ENCODE measurements around the gene GPR25.

GPR25 gene

GRCh38 chr1:200883118-200883517, 10.3 kb downstream of the GPR25 start:
- H3K4me3 ChIP-seq (ENCODE audit: low read length): no peak overlapping the region
- TF ChIP-seq, protein P1, sequence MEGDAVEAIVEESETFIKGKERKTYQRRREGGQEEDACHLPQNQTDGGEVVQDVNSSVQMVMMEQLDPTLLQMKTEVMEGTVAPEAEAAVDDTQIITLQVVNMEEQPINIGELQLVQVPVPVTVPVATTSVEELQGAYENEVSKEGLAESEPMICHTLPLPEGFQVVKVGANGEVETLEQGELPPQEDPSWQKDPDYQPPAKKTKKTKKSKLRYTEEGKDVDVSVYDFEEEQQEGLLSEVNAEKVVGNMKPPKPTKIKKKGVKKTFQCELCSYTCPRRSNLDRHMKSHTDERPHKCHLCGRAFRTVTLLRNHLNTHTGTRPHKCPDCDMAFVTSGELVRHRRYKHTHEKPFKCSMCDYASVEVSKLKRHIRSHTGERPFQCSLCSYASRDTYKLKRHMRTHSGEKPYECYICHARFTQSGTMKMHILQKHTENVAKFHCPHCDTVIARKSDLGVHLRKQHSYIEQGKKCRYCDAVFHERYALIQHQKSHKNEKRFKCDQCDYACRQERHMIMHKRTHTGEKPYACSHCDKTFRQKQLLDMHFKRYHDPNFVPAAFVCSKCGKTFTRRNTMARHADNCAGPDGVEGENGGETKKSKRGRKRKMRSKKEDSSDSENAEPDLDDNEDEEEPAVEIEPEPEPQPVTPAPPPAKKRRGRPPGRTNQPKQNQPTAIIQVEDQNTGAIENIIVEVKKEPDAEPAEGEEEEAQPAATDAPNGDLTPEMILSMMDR (conservative IDR thresholded peaks at IDR 0.05; ENCODE audit: low read length): no peak
- DNase-seq (ENCODE audit: low read depth): no peak

DNA sequence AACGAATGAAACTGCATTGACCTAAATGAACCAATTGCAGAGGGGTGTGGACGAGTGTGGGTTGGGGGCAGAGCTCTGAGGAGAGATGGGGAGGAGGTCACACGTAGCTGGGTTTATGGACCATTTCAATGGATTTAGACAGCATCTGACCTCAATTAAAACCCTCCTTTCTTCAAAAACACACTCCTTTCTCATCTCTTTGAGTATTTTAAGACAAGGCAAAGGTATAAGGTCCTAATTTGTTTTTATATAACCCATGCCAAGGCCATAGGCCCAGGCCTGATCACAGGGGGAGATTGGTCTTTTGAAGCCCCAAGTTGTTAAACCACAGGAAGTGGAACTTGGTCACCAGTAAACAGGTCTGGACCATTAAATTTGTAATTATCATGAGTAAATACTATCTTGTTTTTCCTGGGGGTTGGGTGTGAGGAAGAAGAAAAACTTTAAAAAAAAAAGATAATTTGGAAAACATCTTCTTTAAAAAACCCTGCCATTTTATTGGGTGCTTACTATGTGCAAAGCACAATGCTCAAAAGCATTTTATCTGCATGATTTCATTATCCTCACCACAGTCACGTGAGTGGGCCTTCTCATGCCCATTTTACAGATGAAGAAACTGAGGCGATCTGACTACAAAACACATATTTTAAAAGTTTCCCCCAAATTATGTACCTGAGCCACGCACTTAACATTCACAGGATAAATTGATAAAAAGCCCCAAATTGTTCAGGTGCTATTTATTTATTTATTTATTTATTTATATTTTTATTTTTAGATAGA, 13.0 kb downstream of the GPR25 start:
- TF ChIP-seq, protein P1 (conservative IDR thresholded peaks at IDR 0.05; ENCODE audit: low read length): no peak

GRCh38 chr1:200886594-200886993, 13.8 kb downstream of the GPR25 start:
- no peak for DNase-seq (ENCODE audit: low read depth)
- no peak overlapping the region for H3K4me3 ChIP-seq (ENCODE audit: low read length)
- TF ChIP-seq, protein P1 (conservative IDR thresholded peaks at IDR 0.05; ENCODE audit: low read length): no peak

More for the DNA sequence above, 13.0 kb downstream of the GPR25 start:
- H3K4me3 ChIP-seq (ENCODE audit: low read length): no peak overlapping the region
- DNase-seq (ENCODE audit: low read depth): no peak

GRCh38 chr1:200887036-200887435, 14.3 kb downstream of the GPR25 start:
- H3K4me3 ChIP-seq (ENCODE audit: low read length): no peak overlapping the region
- TF ChIP-seq, protein P1 (conservative IDR thresholded peaks at IDR 0.05; ENCODE audit: low read length): no peak
- DNase-seq (ENCODE audit: low read depth): no peak

DNA sequence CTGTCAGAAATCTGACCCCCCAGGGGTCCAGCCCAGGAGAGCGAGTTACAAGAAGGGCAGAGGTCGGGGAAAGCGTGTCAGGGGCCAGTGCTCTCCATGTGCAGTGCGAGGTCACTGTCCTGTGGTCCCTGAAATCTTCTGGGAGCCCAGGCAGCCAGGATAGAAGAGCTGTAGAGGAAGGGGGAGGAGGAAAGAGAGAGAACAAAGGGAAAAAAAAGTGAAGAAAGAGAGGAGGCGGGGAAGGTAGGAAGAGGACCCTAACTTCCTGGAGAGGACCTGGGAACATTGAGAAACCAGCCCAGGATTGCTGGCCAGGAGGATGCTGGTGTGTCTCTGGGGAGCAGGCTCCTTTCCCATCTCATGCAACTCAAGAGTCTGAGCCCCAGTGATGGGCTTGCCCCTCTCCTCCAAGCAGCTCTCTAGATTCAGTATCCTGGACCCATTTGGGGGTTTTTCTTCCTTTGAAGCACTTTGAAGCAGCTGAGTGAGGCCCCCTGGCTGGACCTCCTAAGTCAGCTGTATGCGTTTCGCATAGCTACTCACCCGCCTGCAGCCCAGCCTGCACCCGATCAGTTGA, 15.1 kb downstream of the GPR25 start:
- TF ChIP-seq, protein P1 (conservative IDR thresholded peaks at IDR 0.05; ENCODE audit: low read length): no peak
- DNase-seq (ENCODE audit: low read depth): no peak
- H3K4me3 ChIP-seq (ENCODE audit: low read length): no peak overlapping the region

- TF ChIP-seq, protein P1 (conservative IDR thresholded peaks at IDR 0.05; ENCODE audit: low read length): no peak
Observed at GRCh38 chr1:200888349-200888838, 15.6 kb downstream of the GPR25 start.

DNA sequence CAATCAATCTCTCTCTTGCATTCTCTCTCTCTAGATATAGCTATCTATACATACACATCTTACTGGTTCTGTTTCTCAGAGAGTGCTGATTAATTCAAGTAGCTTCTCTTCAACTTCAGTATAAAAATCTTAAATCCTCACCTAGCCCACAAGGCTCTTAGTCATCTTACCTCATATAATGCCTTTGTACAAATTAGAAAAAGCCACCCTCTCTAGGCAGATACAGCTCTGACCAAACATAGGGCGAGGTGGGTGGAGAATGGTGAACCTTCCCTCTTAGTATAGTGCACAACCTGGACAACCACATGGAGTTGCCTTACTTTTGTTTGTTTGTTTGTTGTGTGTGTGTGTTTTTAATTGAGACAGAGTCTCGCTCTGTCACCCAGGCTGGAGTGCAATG, 16.8 kb downstream of the GPR25 start:
- DNase-seq (ENCODE audit: low read depth): no peak
- no peak overlapping the region for H3K4me3 ChIP-seq (ENCODE audit: low read length)
- TF ChIP-seq, protein P1 (conservative IDR thresholded peaks at IDR 0.05; ENCODE audit: low read length): no peak

More at GRCh38 chr1:200888349-200888838, 15.6 kb downstream of the GPR25 start:
- no peak for DNase-seq (ENCODE audit: low read depth)
- H3K4me3 ChIP-seq (ENCODE audit: low read length): no peak overlapping the region

Measured in AG10803 (cell line).